Measurements from ENCODE around the gene CDC42EP1. TPM values are rescaled to one million over a fixed set of nuclear protein-coding genes. Genes with fewer than 3 reads are reported as not detected.

The CDC42EP1 gene
- total RNA-seq, 6 experiments from 2014 or later: 29.2 to 117 (median 68.0) TPM

DNA sequence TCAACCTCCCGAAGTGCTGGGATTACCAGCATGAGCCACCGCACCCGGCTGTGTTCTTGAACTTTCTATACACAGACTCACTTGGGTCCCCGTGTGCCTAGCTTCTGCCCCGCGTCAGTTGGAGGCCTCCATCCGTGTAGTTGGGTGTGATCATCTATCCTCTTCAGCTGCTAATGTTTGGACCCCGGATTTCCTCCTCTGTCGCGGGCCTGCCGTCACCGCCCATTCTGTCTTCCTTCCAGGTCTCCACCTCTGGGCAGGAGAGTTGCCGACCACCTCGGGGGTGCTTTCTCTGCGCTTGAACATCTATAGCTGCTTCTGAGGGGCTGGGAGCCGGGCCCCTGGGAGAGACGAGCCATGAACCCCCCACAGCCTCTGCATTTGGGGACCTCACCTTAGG lies 5.5 kb downstream of the CDC42EP1 start:
- peak overlapping the region; percentile 25 to 99 (median 67) for H3K27ac ChIP-seq
- H3K9me3 ChIP-seq: no peaks in the 10 kb centered on the region
- WGBS (ENCODE audit: insufficient coverage, low coverage, low lambda C conversion rate, missing lambda C conversion rate): 8% methylated on average over 11 of the region's 17 CpGs
- no peak for DNase-seq
- ATAC-seq: no peak
- no peak overlapping the region for H3K4me3 ChIP-seq
- intact Hi-C loops (cut with DNase I): no loop called here
- no peaks in the 10 kb centered on the region for H3K27me3 ChIP-seq
- H3K4me1 ChIP-seq: peaks cover 0 to 88% (median 60%) of the 10 kb centered on the region in 4 donors
- TF ChIP-seq POLR2A (IDR thresholded peaks at IDR 0.05): no peak
- TF ChIP-seq, protein P1, sequence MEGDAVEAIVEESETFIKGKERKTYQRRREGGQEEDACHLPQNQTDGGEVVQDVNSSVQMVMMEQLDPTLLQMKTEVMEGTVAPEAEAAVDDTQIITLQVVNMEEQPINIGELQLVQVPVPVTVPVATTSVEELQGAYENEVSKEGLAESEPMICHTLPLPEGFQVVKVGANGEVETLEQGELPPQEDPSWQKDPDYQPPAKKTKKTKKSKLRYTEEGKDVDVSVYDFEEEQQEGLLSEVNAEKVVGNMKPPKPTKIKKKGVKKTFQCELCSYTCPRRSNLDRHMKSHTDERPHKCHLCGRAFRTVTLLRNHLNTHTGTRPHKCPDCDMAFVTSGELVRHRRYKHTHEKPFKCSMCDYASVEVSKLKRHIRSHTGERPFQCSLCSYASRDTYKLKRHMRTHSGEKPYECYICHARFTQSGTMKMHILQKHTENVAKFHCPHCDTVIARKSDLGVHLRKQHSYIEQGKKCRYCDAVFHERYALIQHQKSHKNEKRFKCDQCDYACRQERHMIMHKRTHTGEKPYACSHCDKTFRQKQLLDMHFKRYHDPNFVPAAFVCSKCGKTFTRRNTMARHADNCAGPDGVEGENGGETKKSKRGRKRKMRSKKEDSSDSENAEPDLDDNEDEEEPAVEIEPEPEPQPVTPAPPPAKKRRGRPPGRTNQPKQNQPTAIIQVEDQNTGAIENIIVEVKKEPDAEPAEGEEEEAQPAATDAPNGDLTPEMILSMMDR (IDR thresholded peaks at IDR 0.05): no peak
- H3K36me3 ChIP-seq: peaks cover 0 to 19% (median 7%) of the 10 kb centered on the region in 4 donors

DNA sequence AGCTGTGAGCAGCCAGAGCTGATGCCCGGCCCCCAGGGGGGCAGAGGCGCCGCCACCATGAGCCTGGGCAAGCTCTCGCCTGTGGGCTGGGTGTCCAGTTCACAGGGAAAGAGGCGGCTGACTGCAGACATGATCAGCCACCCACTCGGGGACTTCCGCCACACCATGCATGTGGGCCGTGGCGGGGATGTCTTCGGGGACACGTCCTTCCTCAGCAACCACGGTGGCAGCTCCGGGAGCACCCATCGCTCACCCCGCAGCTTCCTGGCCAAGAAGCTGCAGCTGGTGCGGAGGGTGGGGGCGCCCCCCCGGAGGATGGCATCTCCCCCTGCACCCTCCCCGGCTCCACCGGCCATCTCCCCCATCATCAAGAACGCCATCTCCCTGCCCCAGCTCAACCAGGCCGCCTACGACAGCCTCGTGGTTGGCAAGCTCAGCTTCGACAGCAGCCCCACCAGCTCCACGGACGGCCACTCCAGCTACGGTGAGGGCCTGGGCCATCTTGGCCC lies 6.1 kb downstream of the CDC42EP1 start:
- intact Hi-C loops (cut with DNase I): no loop called here
- ATAC-seq (no peak), DNase-seq (no peak)

DNA sequence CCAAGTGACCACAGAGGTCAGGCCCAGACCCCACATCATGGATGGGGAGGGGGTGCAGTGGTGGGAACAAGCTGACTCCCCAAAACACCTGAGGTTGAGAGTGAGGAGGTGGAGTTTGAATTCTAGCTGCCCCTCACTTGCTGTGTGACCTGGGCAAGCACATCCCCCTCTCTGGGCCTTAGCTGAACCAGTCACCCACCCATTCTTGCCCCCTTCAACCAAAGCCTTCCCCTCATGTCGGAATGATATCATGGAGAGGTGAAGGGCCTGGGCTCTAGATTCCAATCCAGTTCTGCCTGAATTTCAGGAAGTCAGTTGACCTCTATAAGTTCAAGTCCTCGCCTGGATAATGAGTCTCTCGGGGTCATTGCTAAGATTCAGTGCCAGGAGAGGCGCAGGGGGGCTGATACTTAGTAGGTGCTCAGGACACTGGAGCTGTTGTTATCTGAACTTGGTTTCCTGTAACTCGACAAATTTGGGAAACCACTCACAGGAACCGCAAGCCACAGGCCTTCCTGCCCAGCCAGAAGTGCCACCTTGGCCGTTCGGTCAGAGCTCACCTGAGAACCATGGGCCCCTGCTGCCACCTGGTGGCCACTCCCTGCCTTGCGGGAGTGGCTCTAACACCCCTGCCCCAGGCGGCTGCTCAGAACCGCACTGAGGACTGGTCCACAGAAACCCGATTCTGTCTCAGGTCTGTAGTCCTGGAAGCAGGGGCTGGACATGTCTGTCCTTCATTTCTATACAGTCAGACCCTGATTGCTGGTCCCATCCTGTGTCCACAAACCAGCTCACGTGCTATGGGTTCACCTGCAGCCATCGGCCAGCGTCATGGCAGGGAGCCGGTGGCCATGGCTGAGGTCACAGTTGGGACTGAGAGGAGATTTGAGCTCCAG lies 6.9 kb downstream of the CDC42EP1 start:
- peak; percentile 49 to 74 (median 68) for ATAC-seq
- peaks cover 0 to 19% (median 7%) of the 10 kb centered on the region in 4 donors for H3K36me3 ChIP-seq
- no peak overlapping the region for H3K4me3 ChIP-seq

More for the DNA sequence above, 6.1 kb downstream of the CDC42EP1 start:
- peak; percentile 4 for TF ChIP-seq POLR2A (IDR thresholded peaks at IDR 0.05)
- TF ChIP-seq, protein P1 (IDR thresholded peaks at IDR 0.05): no peak
- Histone ChIP-seq H3K9me3 (no peaks in the 10 kb centered on the region), H3K4me1 (peaks cover 0 to 93% (median 61%) of the 10 kb centered on the region in 4 donors), H3K27me3 (no peaks in the 10 kb centered on the region), H3K4me3 (no peak overlapping the region), H3K36me3 (peaks cover 0 to 19% (median 7%) of the 10 kb centered on the region in 4 donors), H3K27ac (peak overlapping the region; percentile 25 to 99 (median 67))
- WGBS (ENCODE audit: insufficient coverage, low coverage, low lambda C conversion rate, missing lambda C conversion rate): 13% methylated on average over 3 of the region's 28 CpGs

DNA sequence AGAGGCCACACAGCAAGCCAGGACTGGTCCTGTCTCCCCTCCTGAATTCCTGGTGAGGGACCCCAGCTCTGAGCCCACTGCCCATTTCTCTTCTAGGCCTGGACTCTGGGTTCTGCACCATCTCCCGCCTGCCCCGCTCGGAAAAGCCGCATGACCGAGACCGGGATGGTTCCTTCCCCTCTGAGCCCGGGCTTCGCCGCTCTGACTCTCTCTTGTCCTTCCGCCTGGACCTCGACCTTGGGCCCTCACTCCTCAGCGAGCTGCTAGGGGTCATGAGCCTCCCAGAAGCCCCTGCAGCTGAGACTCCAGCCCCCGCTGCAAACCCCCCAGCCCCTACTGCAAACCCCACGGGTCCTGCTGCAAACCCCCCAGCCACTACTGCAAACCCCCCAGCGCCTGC lies 7.7 kb downstream of the CDC42EP1 start:
- ATAC-seq (no peak), DNase-seq (no peak)
- intact Hi-C loops (cut with DNase I): no loop called here
- Histone ChIP-seq H3K27ac (peak overlapping the region in 2 of 3 donors; percentile 57 to 99), H3K9me3 (no peaks in the 10 kb centered on the region), H3K27me3 (no peaks in the 10 kb centered on the region), H3K4me3 (no peak overlapping the region), H3K36me3 (peaks cover 0 to 19% (median 7%) of the 10 kb centered on the region in 4 donors), H3K4me1 (peaks cover 0 to 80% (median 53%) of the 10 kb centered on the region in 4 donors)
- TF ChIP-seq, protein P1 (IDR thresholded peaks at IDR 0.05): no peak
- no peak for TF ChIP-seq POLR2A (IDR thresholded peaks at IDR 0.05)
- 53% methylated on average over 2 of the region's 15 CpGs for WGBS (ENCODE audit: insufficient coverage, low coverage, low lambda C conversion rate, missing lambda C conversion rate)

More for the DNA sequence above, 6.9 kb downstream of the CDC42EP1 start:
- peaks cover 0 to 89% (median 59%) of the 10 kb centered on the region in 4 donors for H3K4me1 ChIP-seq
- WGBS (ENCODE audit: insufficient coverage, low coverage, low lambda C conversion rate, missing lambda C conversion rate): 6% methylated on average over 7 of the region's 16 CpGs
- no peaks in the 10 kb centered on the region for H3K27me3 ChIP-seq
- intact Hi-C loops (cut with DNase I): no loop called here
- peak; percentile 89 to 92 (median 92) for DNase-seq
- no peaks in the 10 kb centered on the region for H3K9me3 ChIP-seq
- H3K27ac ChIP-seq: peak overlapping the region; percentile 47 to 99 (median 67)
- TF ChIP-seq, protein P1 (IDR thresholded peaks at IDR 0.05): peak; percentile 91 to 98 (median 95)
- TF ChIP-seq POLR2A (IDR thresholded peaks at IDR 0.05): peak; percentile 36
